IMR-90 (cell line): ENCODE results near the gene ZSWIM3.

Source experiments
- CEBPB ChIP-seq: IDR thresholded peaks from 2 replicates; pipeline ENCODE4 v1.6.1; 2012; ENCODE audit warnings: low read depth, low read length, improper control_type of control experiment
- CTCF ChIP-seq: conservative IDR thresholded peaks from 2 replicates; pipeline ENCODE4 v1.5.1; 2012; ENCODE audit warnings: mild to moderate bottlenecking, low read depth, low read length, improper control_type of control experiment
- MAZ ChIP-seq: IDR thresholded peaks from 2 replicates; pipeline ENCODE4 v1.6.1; 2012; ENCODE audit warnings: low read depth, mild to moderate bottlenecking, low read length, improper control_type of control experiment, moderate library complexity, borderline replicate concordance
- POLR2A ChIP-seq: IDR thresholded peaks from 2 replicates; pipeline ENCODE4 v1.6.1; 2012; ENCODE audit warnings: mild to moderate bottlenecking, low read depth, low read length
- RAD21 ChIP-seq: IDR thresholded peaks from 2 replicates; pipeline ENCODE4 v1.6.1; 2012; ENCODE audit warnings: low read length, improper control_type of control experiment
- SMC3 ChIP-seq: fragments of 150-350 bp; IDR thresholded peaks from 2 replicates; pipeline ENCODE4 v1.6.1; 2016; ENCODE audit warnings: low read depth, mild to moderate bottlenecking, antibody characterized with exemption, low read length, moderate library complexity

- TF ChIP-seq CTCF (no peak), POLR2A (no peak), MAZ (no peak), RAD21 (no peak), SMC3 (no peak), CEBPB (no peak)
These were observed 34.6 kb upstream of the ZSWIM3 start for GRCh38 chr20:45822857-45823256.
